OCI-M2 (cell line): ENCODE results near the gene SLC7A8.

Experiments used
- DNase-seq: peaks from one replicate; lab custom pipeline; 2025; ENCODE audit not compliant: unreplicated experiment; lab: John Stamatoyannopoulos, UW

Gene SLC7A8

GRCh38 chr14:23095196-23096108 lies 88.0 kb downstream of the SLC7A8 start, which contains the start of gene C14orf119:
C14orf119 (plus strand) TSS chr14:23095505; CDS start chr14:23097659, 2,154 bp downstream.
- no peak for DNase-seq

- DNase-seq, result no peak
These were observed 88.7 kb downstream of the SLC7A8 start, which contains the start of gene ACIN1 for GRCh38 chr14:23094666-23095195. ACIN1 (minus strand) TSS chr14:23095136; CDS start chr14:23095112, 24 bp downstream.

GRCh38 chr14:23093991-23094665 lies 89.3 kb downstream of the SLC7A8 start:
- DNase-seq, result no peak

- DNase-seq, result no peak
These were observed 89.9 kb downstream of the SLC7A8 start for GRCh38 chr14:23093526-23093925.

GRCh38 chr14:23093104-23093503 lies 90.4 kb downstream of the SLC7A8 start:
- no peak for DNase-seq

- DNase-seq, result no peak
These were observed 91.9 kb downstream of the SLC7A8 start for GRCh38 chr14:23091294-23092225.

GRCh38 chr14:23090254-23090636 lies 93.2 kb downstream of the SLC7A8 start:
- no peak for DNase-seq

GRCh38 chr14:23089498-23090253 lies 93.8 kb downstream of the SLC7A8 start:
- no peak for DNase-seq

GRCh38 chr14:23086565-23086964 lies 96.9 kb downstream of the SLC7A8 start:
- DNase-seq, result no peak

GRCh38 chr14:23085458-23085857 lies 98.0 kb downstream of the SLC7A8 start:
- no peak for DNase-seq

GRCh38 chr14:23080474-23080873 lies 103.0 kb downstream of the SLC7A8 start:
- no peak for DNase-seq

- no peak for DNase-seq
These were observed 103.7 kb downstream of the SLC7A8 start for GRCh38 chr14:23079716-23080115.

- DNase-seq, result no peak
These were observed 104.8 kb downstream of the SLC7A8 start for GRCh38 chr14:23078692-23079116.

GRCh38 chr14:23077962-23078361 lies 105.5 kb downstream of the SLC7A8 start:
- no peak for DNase-seq

GRCh38 chr14:23076785-23077408 lies 106.6 kb downstream of the SLC7A8 start:
- DNase-seq, result no peak
